H7 (cell line): Measurements from ENCODE around the gene RASGEF1C. TPM values are rescaled to one million over a fixed set of nuclear protein-coding genes. Genes with fewer than 3 reads are reported as not detected.

Experiments used
- DNase-seq: peaks from one replicate; pipeline ENCODE4 v3.0.0; 2012
- H3K27me3 ChIP-seq: 2 replicates; pipeline ENCODE4 v1.6.0; 2011; ENCODE audit warnings: mild to moderate bottlenecking, low read length; ENCODE audit not compliant: control insufficient read depth, insufficient read depth
- H3K36me3 ChIP-seq: replicated peaks from 2 replicates; pipeline ENCODE4 v1.5.1; 2011; ENCODE audit warnings: low read length; ENCODE audit not compliant: control insufficient read depth, insufficient read depth
- H3K4me3 ChIP-seq: 2 replicates; pipeline ENCODE4 v1.5.1; 2011; ENCODE audit warnings: low read depth, mild to moderate bottlenecking, control low read depth, low read length, moderate library complexity; ENCODE audit not compliant: insufficient read depth
- total RNA-seq: library from RNA; depleted of rRNA; stranded (reverse); fragments of >200 nt; shearing (Covaris generic); gene quantifications from 2 replicates; pipeline ENCODE4 v1.2.3, GENCODE V29; 2014; rRNA removed

RASGEF1C gene
- total RNA-seq, 1 experiment from 2014 or later: 1.4 TPM

DNA sequence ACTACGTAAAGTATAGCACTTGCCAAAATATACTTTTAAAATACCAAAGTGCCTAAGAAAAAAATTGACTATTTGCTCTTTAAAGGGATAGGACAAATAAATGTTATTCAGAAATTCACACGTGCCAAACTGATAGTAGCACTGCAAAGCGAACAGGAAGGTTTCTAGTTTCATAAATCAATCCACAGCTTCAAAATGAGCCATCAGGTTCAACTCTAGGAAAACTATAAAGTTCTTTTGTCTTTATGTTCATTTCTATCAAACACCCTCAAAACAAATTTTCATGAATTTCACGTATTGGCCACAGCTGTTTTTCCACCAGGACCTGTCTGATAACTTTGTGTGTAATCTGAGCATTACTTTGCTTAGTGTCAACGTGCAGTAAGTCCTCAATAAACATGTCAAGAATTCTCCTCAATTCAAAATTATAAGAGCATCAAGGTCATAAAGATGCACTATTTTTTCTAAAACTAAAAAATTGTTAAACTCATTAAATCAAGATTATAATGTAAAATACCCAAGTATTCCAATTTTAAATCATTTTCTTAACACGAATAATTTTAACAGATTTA, 140.4 kb downstream of the RASGEF1C start:
- Histone ChIP-seq H3K36me3 (no peaks in the 10 kb centered on the region), H3K4me3 (no peak overlapping the region; the same call in 1 of the 2 replicates), H3K27me3 (peaks cover 7% of the 10 kb centered on the region)
- DNase-seq: no peak

DNA sequence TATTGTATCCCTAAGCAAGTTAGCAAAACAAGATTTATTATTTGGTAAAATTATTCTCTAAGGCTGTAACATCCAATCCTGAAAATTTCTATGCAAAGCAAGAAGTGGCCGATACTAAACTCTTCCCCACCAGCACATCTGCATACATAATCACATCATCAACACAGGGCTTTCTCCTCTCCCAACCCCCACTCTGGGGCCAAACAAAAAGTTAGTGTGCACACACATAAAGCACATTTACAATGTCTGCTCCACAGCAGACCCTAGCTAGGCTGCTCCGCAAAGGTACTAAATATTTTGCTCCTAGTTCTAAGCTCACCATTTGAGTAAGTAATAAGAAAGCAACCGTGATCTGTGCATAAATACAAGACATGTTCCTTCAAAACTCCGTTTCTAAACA, 141.0 kb downstream of the RASGEF1C start:
- peaks cover 7% of the 10 kb centered on the region for H3K27me3 ChIP-seq
- DNase-seq: no peak
- no peaks in the 10 kb centered on the region for H3K36me3 ChIP-seq
- H3K4me3 ChIP-seq: no peak overlapping the region; the same call in 1 of the 2 replicates

DNA sequence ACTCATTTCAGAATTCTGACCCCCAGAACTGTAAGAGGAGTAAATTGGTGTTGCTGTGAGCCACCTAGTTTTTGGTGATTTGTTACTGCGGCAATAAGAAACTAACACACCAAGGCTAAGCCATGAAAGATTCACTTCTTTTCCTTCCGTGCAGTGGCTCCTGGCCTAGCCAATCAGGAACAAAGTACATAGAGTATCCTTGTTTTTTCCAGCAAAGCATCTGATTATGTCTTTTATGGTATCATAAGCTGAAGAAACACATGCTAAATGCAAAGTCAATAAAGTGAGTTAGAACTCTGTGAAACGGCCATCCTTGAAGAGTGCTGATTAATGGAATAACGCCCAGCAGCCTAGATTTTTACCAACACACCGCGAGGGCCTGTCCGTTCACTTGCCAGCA, 148.8 kb downstream of the RASGEF1C start:
- Histone ChIP-seq H3K36me3 (no peaks in the 10 kb centered on the region), H3K27me3 (no peaks in the 10 kb centered on the region), H3K4me3 (no peak overlapping the region)
- no peak for DNase-seq

DNA sequence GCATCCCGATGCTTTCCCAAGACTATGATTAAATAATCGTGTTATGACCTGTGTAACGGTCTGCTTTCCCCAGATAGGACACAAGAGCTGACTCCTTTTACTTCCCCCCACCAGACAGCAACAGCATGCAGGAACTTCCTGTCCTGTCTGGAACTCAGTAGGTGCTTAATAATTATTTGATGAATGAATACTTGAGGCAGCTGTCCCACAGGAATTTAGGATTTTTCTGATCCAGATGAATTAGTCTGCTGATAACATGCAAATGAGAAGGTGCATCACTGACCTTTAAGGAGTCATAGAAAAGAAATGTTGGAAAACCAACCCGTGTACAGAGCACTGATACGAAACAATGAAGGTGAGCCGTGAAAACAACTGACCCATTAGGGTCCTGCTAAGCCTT, 149.7 kb downstream of the RASGEF1C start:
- Histone ChIP-seq H3K27me3 (no peaks in the 10 kb centered on the region), H3K4me3 (no peak overlapping the region), H3K36me3 (no peaks in the 10 kb centered on the region)
- DNase-seq: no peak

DNA sequence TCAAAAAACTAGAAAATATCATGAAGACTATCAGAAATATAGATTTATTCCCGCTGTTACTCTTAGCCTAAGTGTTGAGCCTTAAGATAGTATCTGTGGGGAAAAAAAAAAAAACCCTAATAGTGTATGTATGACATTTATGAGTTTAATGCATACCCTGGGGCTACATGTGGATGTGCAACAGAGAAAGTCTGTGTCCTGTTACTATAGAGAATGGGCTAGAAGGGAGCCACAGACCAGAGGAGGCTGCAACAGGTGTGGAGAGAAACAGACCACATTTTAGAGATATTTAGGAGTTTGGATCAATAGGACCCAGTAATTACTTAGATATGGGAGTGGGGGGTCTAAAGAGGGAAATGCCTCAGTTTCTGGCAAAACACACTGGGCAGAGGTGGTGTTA, 152.9 kb downstream of the RASGEF1C start:
- Histone ChIP-seq H3K36me3 (no peaks in the 10 kb centered on the region), H3K4me3 (no peak overlapping the region), H3K27me3 (no peaks in the 10 kb centered on the region)
- DNase-seq: no peak

DNA sequence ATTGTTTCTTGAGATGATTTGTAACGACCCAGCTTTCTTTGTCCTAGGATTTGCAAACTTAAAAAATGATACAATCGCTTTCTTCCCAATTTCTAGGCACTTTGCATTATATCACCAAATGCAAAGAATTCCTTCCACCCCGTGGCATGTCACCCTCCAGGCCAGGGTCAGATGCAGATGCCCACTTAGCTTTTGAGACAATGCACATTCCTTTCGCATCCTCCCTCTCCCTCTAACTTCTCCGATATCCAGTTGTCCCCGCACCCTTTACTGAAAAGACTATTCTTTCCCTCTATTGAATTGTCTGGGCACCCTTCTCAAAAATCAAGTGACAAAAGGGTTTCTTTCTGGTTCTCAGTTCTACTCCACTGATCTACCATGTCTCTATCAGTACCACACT, 154.8 kb downstream of the RASGEF1C start:
- Histone ChIP-seq H3K27me3 (no peaks in the 10 kb centered on the region), H3K36me3 (no peaks in the 10 kb centered on the region), H3K4me3 (no peak overlapping the region)
- no peak for DNase-seq

DNA sequence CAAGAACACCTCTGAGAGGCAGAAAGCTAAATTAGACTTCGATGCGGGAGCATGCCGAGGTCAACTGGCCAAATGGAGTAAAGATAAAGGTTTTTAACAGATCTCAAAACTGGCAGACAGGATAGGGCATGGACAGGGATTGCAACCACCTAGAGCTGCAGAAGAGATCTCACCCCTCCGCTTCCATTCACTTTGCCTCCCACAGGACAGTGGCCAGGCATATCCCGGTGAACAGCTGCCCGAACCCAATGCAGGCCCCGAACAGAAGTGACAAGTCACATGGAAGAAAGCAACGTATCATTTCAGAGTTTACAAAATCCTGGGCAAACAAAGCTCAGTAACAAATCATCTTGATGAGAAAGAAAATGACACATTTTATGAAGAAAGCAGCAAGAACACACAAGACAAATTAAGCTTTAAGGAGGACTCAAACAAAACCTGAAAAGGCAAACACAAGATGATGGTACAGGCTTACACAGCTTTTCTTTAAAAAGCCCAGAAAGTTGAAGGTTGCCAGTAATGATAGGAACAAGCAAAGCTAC, 155.9 kb downstream of the RASGEF1C start:
- DNase-seq: no peak
- H3K36me3 ChIP-seq: no peaks in the 10 kb centered on the region
- no peaks in the 10 kb centered on the region for H3K27me3 ChIP-seq
- no peak overlapping the region for H3K4me3 ChIP-seq

DNA sequence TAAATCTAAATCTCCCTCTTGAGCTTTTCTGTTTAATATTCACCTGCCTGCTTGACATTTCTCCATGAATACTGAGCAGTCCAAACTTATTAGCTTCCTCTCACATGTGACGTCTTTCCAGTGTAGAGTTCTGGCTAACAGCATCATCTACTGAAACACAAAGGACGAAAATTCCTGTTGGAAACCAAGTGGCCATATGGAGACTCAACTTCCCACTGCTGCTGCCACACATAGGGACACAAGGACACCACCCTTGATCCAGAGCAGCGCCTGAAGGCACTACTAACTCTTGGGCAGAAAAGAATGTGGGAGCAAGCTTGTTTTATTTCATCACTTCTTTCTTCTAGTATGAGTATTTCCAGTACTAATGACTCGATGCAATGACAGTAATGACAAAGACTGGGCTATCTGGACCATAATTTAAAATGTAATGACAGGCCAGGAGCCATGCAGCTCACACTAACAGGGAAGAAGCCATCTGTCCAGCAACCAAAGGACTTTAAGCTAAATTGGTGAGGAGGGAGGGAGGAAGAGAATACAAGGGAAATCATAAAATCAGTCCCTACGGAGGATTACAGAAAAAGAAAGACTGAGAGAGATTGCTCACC, 156.7 kb downstream of the RASGEF1C start:
- Histone ChIP-seq H3K4me3 (no peak overlapping the region), H3K36me3 (no peaks in the 10 kb centered on the region), H3K27me3 (no peaks in the 10 kb centered on the region)
- no peak for DNase-seq

Other genes starting within 250 kb of the RASGEF1C start
- gene RNF130, start 137.5 kb downstream of the RASGEF1C start, total RNA-seq: 123 and 154 TPM in 2 replicates
- gene MAPK9, start 82.9 kb upstream of the RASGEF1C start, total RNA-seq: 28.5 and 43.8 TPM in 2 replicates
- 91.6 and 125 TPM in 2 replicates for gene GFPT2, start 144.1 kb upstream of the RASGEF1C start, total RNA-seq